Bronchial epithelial cell (primary cell): ENCODE results near the gene ANAPC15. TPM values are rescaled to one million over a fixed set of nuclear protein-coding genes. Genes with fewer than 3 reads are reported as not detected.
"Not testable (repeated sequence)": the region's sequence is repeated elsewhere in the genome, so short reads cannot be mapped to it uniquely, and the experiment has no call there.

Source experiments
- DNase-seq: peaks from one replicate; pipeline ENCODE4 v3.0.0-alpha.2; 2010; ENCODE audit warnings: low read depth
- FAIRE-seq: peaks from 2 replicates; lab custom pipeline; 2011; peaks lifted over from hg19 to GRCh38; lab: Jason Lieb, UNC
- H3K27me3 ChIP-seq: 2 replicates; pipeline ENCODE4 v1.5.1; 2011; ENCODE audit warnings: low read length; ENCODE audit not compliant: control insufficient read depth, insufficient read depth
- H3K36me3 ChIP-seq: 2 replicates; pipeline ENCODE4 v1.5.1; 2011; ENCODE audit warnings: low read length; ENCODE audit not compliant: control insufficient read depth, insufficient read depth
- H3K4me3 ChIP-seq: 2 replicates; pipeline ENCODE4 v1.5.1; 2011; ENCODE audit warnings: mild to moderate bottlenecking, low read depth, low read length, control low read depth
- CTCF ChIP-seq: IDR thresholded peaks from 2 replicates; pipeline ENCODE4 v1.5.1; 2011; ENCODE audit warnings: mild to moderate bottlenecking, moderate library complexity, low read length, control low read depth, inconsistent platforms; ENCODE audit not compliant: insufficient read depth, severe bottlenecking
- total RNA-seq: library from RNA; depleted of rRNA; stranded (reverse); fragments of >200 nt; gene quantifications from 2 replicates; pipeline ENCODE4 v1.2.1, GENCODE V29; 2014

Gene ANAPC15
- total RNA-seq: 19.0 and 32.5 TPM in 2 replicates

GRCh38 chr11:72112143-72112977 is at the start of gene ANAPC15:
Gene ANAPC15, minus strand, starts transcription at chr11:72112695. Its CDS starts 1,419 bp downstream, at chr11:72111276.
- peaks cover 2% of the 10 kb centered on the region for H3K36me3 ChIP-seq
- H3K4me3 ChIP-seq: peak within 1 kb of the TSS; percentile 67
- DNase-seq (peak; percentile 99), FAIRE-seq (peak; percentile 81)
- H3K27me3 ChIP-seq: no peaks in the 10 kb centered on the region
- TF ChIP-seq CTCF: no peak

- DNase-seq: no peak
- H3K4me3 ChIP-seq: no peak overlapping the region
- no peaks in the 10 kb centered on the region for H3K36me3 ChIP-seq
- TF ChIP-seq CTCF: no peak
- no peaks in the 10 kb centered on the region for H3K27me3 ChIP-seq
- FAIRE-seq: no peak
Measured at GRCh38 chr11:72160319-72160718, 47.8 kb upstream of the ANAPC15 start.

- H3K27me3 ChIP-seq: no peaks in the 10 kb centered on the region
- DNase-seq (no peak), FAIRE-seq (no peak)
- TF ChIP-seq CTCF: no peak
- no peak overlapping the region for H3K4me3 ChIP-seq
- no peaks in the 10 kb centered on the region for H3K36me3 ChIP-seq
Measured at GRCh38 chr11:72157131-72157530, 44.6 kb upstream of the ANAPC15 start.

- no peaks in the 10 kb centered on the region for H3K36me3 ChIP-seq
- no peak overlapping the region for H3K4me3 ChIP-seq
- no peaks in the 10 kb centered on the region for H3K27me3 ChIP-seq
- no peak for TF ChIP-seq CTCF
- no peak for FAIRE-seq
- DNase-seq: no peak
Measured at GRCh38 chr11:72155751-72156150, 43.3 kb upstream of the ANAPC15 start.

- Histone ChIP-seq H3K4me3 (no peak overlapping the region), H3K27me3 (no peaks in the 10 kb centered on the region), H3K36me3 (no peaks in the 10 kb centered on the region)
- DNase-seq (no peak), FAIRE-seq (no peak)
- no peak for TF ChIP-seq CTCF
Measured at GRCh38 chr11:72154816-72155215, 42.3 kb upstream of the ANAPC15 start.

GRCh38 chr11:72153874-72154273 is 41.4 kb upstream of the ANAPC15 start:
- DNase-seq, H3K27me3 ChIP-seq, H3K36me3 ChIP-seq, FAIRE-seq, H3K4me3 ChIP-seq: not testable (repeated sequence)
